GM19452 (cell line): ENCODE measurements around the gene GABBR2.

Experiments
- ATAC-seq: cut with Tn5 transposase; IDR thresholded peaks from one replicate; pipeline ENCODE4 v1.9.1; 2021; ENCODE audit not compliant: unreplicated experiment

Gene GABBR2

DNA sequence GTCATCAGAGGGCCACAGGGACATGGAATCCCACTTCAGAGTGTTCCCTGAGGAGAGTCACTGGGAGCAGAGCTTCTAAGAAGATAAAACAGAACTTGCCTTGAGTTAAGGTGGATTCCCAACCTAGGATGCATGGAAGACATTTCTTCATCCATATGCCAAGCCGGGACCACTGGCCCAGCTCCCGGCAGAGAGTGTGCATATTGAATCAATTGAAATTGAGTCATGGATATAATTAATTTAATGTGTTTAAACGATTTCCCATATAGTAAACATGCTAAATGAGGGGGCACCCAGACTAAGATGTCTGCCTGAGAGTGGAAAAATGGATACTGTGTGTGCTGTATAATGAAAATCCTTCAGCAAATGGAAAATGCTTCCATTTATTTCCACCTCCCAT lies 258.9 kb downstream of the GABBR2 start:
- no peak for ATAC-seq

DNA sequence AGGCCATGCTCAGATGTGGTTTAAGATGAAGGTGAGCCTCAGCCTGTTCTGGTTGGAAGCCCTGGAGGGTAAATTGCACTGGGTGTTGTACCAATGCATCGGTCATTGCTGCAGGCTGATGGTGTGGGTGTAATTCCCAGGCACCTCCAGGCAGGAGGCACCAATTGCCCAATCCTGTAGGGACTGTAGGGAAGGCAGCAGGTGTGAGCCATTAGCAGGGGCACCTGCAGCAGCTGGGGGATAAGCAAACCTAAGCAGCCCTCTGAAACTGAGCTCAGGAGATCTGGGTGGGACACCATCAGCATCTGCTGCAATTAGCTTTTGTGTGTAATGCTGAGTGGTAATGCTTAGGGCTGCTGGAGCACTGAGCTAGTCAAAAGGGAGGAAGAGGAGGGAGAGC lies 263.2 kb downstream of the GABBR2 start:
- no peak for ATAC-seq

DNA sequence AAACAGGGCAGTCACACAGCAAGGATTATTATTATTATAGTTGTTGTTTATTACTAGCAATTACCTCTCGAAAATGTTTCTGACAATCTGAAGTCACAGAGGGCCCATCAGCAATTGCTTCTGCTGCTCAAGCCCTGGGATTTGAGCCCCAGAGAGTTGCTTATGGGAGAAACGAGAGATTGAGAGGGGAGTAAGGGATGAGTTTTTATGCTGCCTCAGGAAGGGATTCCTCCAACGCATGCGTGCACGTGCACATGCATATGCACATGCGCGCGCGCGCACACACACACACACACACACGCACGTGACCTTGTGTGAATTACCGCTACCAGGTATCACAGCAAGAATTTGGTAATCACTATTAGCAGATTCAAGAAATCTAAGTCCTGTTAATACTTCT lies 264.1 kb downstream of the GABBR2 start:
- ATAC-seq, result no peak

DNA sequence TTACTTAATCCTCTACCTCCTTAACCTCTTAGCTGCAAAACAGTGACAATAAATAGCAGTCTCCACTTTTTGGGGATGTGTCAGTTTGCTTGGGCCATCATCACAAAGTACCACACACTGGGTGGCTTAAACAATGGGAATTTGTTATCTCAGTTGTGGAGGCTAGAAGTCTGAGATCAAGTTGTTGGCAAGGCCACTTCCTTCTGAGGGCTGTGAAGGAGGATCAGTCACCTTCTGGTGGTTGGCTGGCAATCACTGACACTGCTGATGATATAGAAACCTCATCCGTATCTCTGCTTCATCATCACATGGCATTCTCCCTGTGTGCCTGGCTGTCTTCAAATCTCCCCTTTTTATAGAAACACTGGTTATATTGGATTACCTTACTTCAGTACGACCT lies 266.2 kb downstream of the GABBR2 start:
- no peak for ATAC-seq

DNA sequence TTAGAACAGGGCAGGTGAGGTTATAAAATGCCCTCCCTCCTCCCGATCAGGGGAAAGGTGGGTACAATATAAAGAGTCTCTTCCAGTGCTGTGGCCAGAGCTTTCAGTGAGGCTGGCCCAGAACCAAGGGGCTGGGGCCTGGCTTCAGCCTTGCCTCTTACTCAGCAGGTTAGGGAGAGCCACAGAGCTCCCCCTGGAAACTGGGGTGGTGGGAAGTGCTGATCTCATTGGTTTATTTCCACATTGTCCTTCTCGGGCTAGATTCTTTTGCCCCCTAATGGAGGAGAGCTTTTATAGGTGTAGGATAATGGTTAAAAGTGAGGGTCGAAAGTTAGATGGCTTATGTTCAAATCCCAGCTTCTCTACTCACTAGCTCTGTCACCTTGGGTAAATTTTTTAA lies 266.6 kb downstream of the GABBR2 start:
- ATAC-seq, result no peak

DNA sequence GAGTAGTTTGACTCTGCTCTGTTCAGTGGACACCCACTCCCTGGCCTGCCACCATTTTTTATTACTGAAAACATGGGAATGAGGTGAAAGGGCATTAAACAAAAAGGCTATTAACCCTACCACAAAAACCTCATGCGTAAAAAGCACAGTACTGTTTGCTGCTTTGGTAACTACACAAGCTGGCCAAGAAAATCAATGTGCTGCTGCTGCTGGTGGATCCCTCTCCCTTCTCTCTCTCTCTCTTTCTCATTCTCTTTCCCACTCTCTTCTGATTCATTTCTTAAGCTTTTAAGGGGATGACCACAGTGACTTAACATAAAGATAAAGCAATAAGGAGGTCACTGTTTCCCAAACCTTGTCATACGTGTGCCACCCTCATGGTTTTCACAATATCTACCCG lies 270.1 kb downstream of the GABBR2 start:
- no peak for ATAC-seq

DNA sequence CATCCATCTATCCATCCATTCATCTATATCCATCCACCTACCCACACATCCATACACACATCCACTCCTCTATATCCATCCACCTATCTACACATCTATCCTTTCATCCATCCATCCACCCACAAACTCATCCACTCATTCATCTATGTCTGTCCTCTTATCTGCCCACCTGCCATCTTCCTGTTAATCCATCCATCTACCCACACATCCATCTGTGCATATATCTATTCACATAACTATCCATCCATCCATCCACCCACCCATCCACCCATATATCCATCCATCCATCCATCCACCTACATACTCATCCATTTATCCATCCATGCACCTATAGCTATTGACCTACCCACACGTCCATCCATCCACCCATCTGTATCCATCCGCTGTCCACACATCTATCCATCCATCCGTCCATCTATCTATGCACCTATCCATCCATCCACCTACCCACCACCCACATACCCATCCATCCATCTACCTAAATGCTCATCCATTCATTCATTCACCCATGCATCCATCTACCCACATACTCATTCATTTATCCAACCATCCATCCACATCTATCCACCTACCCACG lies 271.2 kb downstream of the GABBR2 start:
- no peak for ATAC-seq

DNA sequence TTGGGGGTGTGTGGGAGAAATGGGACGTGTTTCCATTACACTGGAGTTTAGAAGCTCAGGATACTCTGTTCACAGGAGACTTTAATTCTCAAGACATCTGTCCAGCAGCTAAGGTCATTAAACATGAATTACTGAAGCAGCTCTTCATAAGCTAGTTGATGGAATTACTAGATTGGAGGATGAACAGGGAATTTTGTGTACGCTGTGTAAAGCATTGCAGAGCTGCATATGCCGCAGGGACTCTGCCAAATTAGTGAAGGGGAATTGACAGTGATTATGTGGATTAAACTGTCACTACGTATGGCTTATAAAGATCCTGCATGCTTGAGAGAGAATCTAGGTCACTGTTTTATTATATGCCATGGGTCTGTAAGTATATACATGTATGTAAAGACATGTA lies 275.8 kb downstream of the GABBR2 start:
- no peak for ATAC-seq

DNA sequence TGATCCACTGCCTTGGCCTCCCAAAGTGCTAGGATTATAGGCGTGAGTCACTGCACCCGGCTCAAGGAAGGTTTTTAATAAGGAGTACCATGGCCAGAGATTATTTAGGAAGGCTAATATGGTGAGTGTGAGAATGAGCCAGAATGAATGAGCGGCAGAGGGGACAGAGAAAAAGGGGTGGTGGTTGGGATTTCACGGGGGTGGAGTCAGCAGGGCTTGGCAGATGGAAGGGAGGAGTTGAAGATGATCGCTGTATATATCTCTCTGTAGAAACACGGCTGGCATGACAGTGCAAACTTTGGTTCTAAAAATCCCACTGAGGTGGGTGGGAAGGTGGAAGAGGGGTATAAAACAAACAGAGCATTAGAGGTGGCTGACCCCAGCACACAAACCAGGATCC lies 276.6 kb downstream of the GABBR2 start:
- ATAC-seq, result no peak

DNA sequence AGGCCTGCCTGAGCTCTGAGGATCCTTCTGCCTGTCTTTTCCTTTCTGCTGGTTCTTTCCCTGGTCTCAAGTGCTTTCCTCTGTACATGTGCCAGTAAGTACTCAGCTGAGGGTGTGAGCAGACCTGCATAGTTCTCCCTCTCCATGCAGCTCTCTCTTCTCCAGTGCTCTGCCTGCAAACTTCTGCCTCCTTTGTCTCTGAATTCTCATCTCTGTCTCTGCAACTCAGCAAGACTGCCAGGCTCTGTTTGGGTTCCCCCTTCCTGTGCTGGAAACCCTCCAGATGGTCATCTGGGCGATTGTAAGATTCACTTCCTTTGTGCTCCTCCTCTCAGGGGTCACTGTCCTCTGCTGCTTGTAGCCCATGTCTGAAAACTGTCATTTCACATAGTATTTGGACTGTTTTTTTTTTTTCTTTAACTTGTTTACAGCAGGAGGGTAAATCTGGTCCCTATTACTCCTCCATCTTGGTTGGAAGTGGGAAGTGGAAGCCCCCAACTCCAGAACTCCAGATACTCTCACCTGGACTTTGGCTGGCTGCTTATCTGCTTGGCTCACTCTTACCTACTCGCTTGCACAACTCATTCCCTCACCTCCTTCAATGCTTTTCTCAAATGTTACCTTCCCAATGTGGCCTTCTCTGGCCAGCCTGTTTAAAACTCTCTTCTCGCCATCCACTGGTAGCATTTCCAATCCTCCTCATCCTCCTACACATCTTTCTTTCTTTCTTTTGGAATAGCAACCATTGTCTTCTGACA lies 278.0 kb downstream of the GABBR2 start:
- ATAC-seq, result no peak

DNA sequence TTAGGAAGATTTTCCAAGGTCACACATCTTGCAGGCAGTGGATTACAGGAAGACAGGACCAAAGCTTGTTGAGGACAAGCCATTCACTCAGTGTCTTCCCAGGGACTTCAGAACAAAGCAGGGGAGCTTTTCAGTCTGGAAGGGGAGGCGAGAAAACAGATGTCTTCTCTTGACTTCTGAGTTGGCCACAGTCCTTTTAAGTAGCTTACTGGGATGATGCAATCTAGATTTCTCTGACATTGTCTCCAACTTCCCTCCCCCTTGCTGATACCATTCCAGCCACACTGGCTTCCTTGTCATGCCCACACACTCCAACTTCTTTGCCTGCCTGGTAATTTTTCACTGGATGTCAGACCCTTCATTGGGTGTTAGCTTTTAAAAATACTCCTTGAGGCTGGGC lies 279.1 kb downstream of the GABBR2 start:
- ATAC-seq, result no peak

DNA sequence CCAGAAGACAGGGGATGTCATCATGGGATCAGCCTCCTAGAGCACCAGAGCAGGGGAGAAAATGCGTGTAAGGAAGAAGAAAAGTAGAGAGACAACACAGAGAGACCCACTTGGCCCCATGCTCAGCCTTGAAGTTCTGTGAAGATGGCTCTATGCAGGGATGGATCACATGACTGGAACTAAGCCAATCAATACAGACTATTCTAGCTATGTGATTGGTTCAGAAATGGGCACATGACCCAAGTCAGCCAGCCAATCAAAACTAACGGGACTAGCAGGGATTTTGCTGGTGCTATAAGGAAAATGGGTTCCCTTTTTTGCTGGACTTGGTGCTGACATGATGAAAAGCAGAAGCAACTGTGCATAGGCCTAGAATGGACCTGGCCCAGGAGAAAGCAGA lies 280.3 kb downstream of the GABBR2 start:
- ATAC-seq, result no peak

DNA sequence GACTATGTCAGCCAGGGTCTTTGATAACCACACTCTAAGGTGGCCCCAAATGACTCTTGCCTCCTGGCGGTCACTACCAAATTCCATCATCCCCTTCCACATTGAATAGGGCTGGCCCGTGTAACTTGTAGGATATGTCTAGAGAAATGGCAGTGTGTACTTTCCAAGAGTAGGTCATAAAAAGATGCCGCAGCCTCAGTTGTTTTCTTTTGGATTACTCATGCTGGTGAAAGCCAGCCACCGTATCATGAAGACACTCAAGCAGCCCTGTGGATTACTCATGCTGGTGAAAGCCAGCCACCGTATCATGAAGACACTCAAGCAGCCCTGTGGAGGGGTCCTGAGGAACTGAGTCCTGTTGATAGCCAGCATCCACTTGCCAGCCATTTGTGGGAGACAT lies 281.2 kb downstream of the GABBR2 start:
- no peak for ATAC-seq

DNA sequence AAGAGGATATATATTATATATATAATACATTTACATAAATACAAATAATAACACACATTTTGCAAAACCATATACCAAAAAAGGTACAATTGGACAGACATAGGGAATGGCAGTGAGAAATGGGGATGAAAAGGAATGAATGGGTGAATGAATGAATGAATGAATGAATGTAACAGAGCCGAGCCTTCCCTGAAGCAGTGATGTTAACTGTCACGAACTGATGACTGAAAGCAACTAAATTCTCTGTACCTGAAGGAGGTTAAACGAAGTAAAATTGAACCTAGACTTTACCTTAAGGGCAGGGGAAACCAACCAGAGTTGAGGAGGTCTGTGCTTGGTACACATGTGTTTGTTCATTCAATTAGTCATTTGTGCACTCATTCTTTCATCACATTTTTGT lies 283.7 kb downstream of the GABBR2 start:
- no peak for ATAC-seq

DNA sequence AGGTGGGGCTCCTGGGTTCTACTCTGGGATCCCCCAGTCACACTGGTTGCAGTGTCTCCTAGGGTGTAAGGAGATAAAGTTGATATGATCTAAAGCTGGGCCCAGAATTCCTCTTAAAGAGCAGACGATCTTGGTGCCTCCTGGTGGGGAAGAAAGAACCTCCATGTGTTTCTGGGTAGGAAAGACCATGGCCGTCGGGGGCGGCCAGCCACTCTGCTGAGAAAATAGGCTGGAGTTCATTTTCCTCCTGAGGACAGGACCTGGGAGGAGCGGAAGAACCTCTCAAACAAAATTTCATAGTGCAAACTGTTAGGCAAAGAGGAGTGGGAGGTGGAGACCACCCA lies 289.5 kb downstream of the GABBR2 start:
- ATAC-seq, result no peak

DNA sequence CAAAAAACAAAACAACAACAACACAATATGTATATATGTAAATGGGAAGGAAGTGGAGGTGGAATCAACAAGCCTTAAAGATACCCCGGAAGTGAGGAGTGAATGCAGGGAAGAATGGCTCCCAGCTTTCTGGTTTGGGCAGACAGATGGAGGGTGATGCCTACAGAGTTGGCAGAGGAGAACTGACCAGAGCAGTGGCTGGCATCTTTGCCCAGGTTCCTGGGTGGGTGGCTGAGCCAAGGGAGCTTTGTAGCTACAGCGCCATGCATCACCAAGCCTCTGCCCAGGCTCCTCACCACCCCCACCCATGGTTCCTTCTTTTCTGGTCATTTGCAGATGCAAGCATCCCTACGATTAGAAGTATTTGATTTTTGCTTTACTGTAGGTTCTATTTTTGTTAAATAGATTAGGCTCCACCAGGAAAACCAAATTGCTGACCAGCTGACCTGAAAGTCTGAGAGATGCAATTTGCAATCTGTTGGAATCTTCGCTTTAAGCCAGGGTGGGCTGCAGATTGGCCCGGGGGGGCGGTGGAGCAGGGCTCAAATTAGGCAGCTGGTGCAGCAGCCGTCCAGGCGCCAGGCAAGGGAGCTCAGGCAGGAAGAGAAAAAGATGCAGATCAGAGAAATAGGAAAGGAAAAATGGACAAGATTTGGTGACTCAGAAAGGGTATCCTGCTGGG lies 290.0 kb downstream of the GABBR2 start:
- no peak for ATAC-seq

DNA sequence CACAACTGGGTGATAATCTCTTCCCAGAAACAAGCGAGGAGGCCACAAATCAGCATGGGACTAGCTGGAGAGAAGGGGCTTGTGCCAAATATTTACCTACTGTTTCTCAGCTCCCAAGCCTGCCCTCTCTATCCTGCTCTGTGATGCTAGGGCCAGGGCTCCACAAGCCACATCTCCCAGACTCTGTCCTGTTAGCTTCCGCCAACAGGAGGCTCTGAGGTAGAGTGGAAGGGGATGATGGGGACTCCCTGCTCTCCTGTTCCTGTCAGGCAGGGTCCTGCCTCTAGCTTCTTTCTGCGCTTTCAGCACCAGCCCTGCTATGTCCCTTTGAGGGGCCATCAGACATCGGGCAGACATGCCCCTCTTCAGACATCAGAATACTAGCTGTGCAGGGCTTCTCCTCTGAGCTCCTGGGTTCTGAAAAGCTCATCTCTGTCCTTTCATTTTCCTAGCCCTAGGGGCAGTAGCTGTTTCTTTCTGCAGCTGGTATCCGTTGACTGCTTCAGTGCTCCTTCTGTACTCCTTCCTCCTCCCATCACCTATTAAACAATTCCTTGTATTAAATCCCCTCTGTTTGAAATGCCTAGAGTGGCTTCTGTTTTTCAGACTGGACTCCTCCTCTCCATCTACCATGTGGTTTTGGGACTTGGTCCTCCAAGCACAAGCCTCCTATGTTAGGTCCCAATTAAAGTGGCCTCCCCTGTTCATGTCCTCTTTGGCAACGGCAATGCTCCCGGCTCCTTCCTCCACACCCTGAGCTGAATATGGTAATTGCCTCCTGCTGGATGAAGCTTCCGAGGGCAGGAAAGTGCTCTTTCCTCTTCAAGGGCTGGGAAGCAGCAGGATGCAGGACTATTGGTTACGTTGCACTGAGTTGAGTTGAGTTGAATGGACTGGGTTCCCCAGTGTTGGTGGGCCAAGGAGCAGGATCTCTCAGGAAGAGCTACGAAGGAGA lies 292.2 kb downstream of the GABBR2 start:
- ATAC-seq, result no peak

DNA sequence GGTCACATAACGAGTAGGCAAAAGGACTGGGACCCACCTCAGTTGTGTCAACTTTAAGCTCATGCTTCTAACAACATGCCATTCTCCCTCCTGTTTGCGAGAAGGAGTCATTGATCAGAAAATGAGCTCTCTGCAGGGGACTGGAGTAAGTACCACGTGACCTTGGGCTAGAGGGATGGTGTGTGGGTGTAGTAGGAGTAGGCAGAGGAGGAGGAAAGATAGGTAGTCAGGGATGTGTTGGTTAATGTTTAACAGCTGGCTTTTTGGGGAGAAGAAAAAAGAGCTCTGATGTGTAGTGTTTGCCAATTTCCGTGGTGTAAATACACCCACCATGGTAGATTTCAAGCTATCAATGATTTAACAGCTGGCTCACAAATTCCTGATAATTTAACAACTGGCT lies 293.0 kb downstream of the GABBR2 start:
- ATAC-seq, result no peak

DNA sequence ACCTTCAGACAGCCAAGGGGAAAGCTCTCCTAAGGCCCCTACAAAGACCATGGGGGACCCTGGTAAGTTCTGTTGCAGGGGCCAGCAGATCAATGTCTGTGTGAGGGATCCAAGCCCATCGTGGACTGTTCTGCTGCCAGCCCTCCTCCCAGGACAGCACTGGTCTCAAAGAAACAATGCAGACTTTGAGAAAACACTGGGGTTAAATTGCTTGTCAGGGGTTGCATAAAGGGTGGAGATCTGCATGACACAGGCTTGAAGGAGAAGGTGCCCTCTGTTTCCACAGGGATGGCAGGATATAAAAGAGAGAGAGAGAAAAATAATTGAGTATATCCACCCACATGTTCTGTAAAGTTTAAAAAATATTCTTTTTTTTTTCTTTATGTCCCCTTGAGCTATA lies 295.7 kb downstream of the GABBR2 start:
- no peak for ATAC-seq

DNA sequence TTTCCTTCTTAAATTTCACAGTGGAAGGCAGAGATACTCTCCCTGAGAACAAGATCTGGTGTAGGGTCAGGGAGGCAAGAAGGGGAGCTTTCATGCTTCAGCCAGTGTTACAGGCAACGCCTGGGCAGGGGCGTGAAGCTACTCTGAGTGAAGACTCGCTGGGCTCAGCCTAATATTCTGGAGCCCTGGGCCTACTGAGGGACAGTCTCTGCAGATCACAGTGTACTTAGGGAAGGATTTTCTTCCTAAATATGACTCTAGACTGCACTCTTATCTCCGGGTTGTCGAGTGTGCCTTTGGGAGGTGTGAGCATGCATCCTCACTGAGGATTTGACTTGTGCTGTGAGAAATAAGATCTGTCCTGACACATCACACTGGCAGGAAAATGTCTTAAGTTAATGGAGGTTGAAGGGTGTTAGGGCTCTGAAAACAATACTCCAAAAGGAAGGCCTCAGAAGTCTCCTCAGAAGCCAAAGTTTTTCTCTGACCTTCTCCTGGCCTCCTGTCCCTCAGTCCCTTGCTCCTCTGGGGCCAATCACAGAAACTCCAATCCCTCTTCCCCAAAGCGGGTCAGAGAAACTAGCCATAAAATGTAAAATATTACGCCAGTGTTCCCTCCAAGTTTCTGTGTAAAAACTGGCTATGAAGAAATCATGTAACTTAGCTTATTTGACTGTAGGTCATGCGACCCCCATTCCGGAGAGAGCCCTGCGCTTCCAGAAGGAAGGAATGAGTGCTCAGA lies 296.5 kb downstream of the GABBR2 start:
- no peak for ATAC-seq

DNA sequence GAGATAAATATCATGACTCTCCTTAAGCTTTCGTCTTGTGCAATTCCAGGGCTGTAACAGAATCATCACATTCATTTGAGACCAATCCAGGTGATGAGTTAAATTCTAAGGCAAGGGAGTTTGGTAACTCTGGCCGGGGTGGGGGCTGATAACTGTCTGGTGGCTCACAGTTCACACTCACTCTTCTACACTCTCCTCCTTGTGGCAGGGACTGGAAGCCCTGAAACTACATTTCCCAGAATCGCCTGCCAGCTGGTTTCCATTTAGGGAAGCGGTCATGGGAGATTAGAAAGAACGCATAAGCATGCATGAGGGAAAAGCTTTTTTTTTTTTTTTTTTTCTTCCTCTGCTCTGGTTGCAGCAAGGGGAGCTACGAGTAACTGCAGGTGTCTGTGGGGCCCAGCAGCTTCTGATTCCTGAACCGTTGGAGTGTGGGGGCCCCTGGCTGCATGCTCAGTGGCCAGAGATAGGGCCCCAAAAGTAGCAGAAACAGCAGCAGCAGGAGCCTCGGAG lies 298.5 kb downstream of the GABBR2 start:
- ATAC-seq, result no peak
